ENCODE results near the gene SESTD1.
"Not testable (repeated sequence)": the region's sequence is repeated elsewhere in the genome, so short reads cannot be mapped to it uniquely, and the experiment has no call there.

The SESTD1 gene

DNA sequence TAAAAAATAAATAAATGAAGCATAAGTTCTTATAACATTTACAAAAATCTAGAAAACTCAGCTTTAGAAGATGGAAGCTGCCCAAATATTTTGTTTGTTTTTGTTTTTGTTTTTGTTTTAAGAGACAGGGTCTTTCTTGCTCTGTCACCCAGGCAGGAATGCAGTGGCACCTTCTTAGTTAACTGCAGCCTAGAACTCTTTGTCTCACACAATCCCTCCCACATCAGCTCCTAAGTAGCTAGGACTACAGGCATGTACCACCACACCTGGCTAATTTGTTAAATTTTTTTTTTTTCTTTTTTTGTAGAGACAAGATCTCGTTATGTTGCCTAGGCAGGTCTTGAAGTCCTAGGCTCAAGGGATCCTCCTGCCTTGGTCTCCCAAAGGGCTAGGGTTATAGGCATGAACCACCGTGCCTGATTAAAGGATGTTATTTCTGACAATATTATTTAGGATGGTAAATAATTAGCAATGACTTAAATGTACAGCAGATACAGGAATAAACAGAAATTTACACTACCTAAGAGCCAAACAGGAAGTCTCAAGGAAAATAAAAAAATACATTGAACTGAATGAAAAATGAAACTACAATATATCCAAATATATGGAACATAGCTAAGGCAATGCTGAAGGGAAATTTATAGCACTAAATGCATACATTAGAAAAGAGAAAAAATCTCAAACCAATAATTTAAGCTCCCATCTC, 17.2 kb downstream of the SESTD1 start:
- TF ChIP-seq ZFX (IDR thresholded peaks at IDR 0.05), result no peak
- TF ChIP-seq, protein P1, sequence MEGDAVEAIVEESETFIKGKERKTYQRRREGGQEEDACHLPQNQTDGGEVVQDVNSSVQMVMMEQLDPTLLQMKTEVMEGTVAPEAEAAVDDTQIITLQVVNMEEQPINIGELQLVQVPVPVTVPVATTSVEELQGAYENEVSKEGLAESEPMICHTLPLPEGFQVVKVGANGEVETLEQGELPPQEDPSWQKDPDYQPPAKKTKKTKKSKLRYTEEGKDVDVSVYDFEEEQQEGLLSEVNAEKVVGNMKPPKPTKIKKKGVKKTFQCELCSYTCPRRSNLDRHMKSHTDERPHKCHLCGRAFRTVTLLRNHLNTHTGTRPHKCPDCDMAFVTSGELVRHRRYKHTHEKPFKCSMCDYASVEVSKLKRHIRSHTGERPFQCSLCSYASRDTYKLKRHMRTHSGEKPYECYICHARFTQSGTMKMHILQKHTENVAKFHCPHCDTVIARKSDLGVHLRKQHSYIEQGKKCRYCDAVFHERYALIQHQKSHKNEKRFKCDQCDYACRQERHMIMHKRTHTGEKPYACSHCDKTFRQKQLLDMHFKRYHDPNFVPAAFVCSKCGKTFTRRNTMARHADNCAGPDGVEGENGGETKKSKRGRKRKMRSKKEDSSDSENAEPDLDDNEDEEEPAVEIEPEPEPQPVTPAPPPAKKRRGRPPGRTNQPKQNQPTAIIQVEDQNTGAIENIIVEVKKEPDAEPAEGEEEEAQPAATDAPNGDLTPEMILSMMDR (conservative IDR thresholded peaks at IDR 0.05), result no peak
- no peak overlapping the region for H3K27ac ChIP-seq

GRCh38 chr2:179245843-179246242, 18.8 kb downstream of the SESTD1 start:
- not testable (repeated sequence) for H3K27ac ChIP-seq

GRCh38 chr2:179243046-179243445, 21.6 kb downstream of the SESTD1 start:
- H3K27ac ChIP-seq, result no peak overlapping the region
- TF ChIP-seq, protein P1 (conservative IDR thresholded peaks at IDR 0.05), result no peak
- no peak for TF ChIP-seq ZFX (IDR thresholded peaks at IDR 0.05)

DNA sequence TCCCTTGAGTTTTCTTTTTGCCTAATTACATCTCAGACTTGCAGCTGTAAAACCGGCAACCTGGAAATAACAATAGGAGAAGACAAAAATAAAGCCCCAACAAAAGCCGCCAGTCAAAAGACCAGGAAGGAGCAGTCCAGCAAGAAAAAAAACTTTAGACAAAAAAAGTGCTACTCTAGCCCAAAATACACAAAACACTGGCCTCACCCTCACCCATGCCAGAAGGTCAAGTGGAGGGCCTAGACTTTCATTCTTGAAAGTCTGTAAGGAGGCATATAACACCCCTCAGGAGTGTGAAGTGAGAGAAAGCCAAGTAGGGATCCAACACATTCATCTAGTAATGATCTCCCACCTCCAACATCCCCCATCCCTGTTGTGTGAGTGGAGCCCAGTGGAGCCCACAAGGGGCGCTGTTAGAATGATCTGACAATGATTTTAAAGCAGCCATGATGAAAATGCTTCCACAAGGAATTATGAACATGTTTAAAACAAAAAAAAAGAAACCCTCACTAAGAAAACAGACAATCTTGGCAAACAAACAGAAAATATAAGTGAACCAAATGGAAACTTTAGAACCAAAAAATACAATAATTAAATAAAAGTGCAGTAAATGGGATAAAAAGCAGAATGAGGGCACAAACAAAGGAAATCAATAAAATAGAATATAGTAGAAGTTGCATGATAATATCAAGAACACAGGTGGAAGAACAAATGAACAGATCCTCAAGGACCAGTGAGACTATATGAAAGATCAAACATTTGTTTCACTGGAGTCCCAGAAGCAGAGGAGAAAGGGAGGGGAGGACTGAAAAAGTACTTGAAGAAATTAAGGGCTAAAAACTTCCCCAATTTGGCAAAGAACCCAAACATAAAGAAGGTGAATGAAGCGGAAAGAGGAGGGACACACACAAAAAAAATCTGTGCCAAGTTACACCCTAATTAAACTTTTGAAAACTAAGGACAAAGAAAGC, 23.9 kb downstream of the SESTD1 start:
- H3K27ac ChIP-seq, result no peak overlapping the region
- TF ChIP-seq, protein P1 (conservative IDR thresholded peaks at IDR 0.05), result peak; percentile 22
- TF ChIP-seq ZFX (IDR thresholded peaks at IDR 0.05), result no peak

DNA sequence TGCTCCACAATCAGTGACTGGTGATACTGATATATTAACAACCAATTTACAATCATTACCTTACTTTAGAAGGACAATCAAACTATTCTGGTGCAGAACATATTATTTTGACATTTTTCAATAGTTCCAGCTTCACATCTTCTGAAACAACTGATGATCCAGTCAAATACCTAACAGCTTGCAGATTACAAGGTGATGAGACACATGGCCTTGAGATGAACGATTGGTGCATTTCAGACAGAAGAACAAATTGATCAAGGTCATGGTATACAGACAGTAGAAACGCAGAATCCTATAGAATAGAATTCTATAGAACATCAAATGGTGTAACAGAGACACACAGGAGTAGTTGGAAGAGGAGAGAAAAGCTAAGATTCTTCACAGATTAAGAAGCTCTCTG, 24.8 kb downstream of the SESTD1 start:
- H3K27ac ChIP-seq, result no peak overlapping the region
- no peak for TF ChIP-seq ZFX (IDR thresholded peaks at IDR 0.05)
- TF ChIP-seq, protein P1 (conservative IDR thresholded peaks at IDR 0.05), result no peak

GRCh38 chr2:179239195-179239594, 25.4 kb downstream of the SESTD1 start:
- H3K27ac ChIP-seq, result no peak overlapping the region
- TF ChIP-seq, protein P1 (conservative IDR thresholded peaks at IDR 0.05), result no peak
- TF ChIP-seq ZFX (IDR thresholded peaks at IDR 0.05), result no peak

DNA sequence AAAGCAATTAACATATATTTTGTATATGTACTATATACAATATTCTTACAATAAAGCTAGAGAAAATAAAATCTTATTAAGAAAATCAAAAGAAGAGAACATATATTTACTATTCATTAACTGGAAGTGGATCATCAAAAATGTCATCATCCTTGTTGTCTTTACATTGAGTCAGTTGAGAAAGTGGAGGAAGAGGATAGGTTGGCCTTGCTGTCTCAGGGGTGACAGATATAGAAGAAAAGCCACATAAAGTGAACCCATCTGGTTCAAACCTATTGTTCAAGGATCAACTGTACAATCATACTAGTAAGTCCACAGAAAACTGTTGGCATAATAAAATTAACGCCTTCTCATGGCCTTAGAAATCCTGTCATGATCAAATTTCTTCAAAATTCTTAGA, 26.6 kb downstream of the SESTD1 start:
- no peak for TF ChIP-seq ZFX (IDR thresholded peaks at IDR 0.05)
- TF ChIP-seq, protein P1 (conservative IDR thresholded peaks at IDR 0.05), result no peak
- no peak overlapping the region for H3K27ac ChIP-seq

All from C4-2B (cell line).